Measurements from ENCODE around the gene TSN. TPM values are rescaled to one million over a fixed set of nuclear protein-coding genes. Genes with fewer than 3 reads are reported as not detected.

TSN gene
- polyA plus RNA-seq, 1 donor from 2014 or later: 171 TPM

- no peaks in the 10 kb centered on the region for H3K79me2 ChIP-seq (replicated peaks; ENCODE audit: insufficient read depth, low read length)
- no peak overlapping the region for H3K27ac ChIP-seq (ENCODE audit: low read length)
- TF ChIP-seq REST (IDR thresholded peaks at IDR 0.05; ENCODE audit: borderline replicate concordance) (no peak), EP300 (conservative IDR thresholded peaks at IDR 0.05; ENCODE audit: poor library complexity, severe bottlenecking) (no peak), MXI1 (conservative IDR thresholded peaks at IDR 0.05; ENCODE audit: poor library complexity, severe bottlenecking) (no peak), TAF1 (IDR thresholded peaks at IDR 0.05; ENCODE audit: low read depth) (no peak)
- no peaks in the 10 kb centered on the region for H3K9me2 ChIP-seq (ENCODE audit: insufficient read depth, low read length)
- no peaks in the 10 kb centered on the region for H3K36me3 ChIP-seq (ENCODE audit: insufficient read depth, low read length)
- no peaks in the 10 kb centered on the region for H3K27me3 ChIP-seq (ENCODE audit: insufficient read depth, low read depth, low read length)
- H3K9me3 ChIP-seq (ENCODE audit: low read length): no peaks in the 10 kb centered on the region
- no peaks in the 10 kb centered on the region for H3F3A ChIP-seq (ENCODE audit: insufficient read depth, low read length, poor library complexity, severe bottlenecking)
- H4K20me1 ChIP-seq (ENCODE audit: insufficient read depth): no peaks in the 10 kb centered on the region
- H3K4me3 ChIP-seq (ENCODE audit: low read length): no peak overlapping the region
- H2AFZ ChIP-seq (ENCODE audit: low read depth, low read length): no peak overlapping the region
- no peak overlapping the region for H3K9ac ChIP-seq (ENCODE audit: low read length)
- no peak overlapping the region for H3K4me2 ChIP-seq (ENCODE audit: low read length)
These were observed 48.0 kb upstream of the TSN start for GRCh38 chr2:121707344-121707919.

GRCh38 chr2:121707920-121708361 is 47.5 kb upstream of the TSN start:
- Histone ChIP-seq H2AFZ (ENCODE audit: low read depth, low read length) (no peak overlapping the region), H3K4me2 (ENCODE audit: low read length) (no peak overlapping the region), H3K27ac (ENCODE audit: low read length) (no peak overlapping the region), H3K4me3 (ENCODE audit: low read length) (no peak overlapping the region), H3F3A (ENCODE audit: insufficient read depth, low read length, poor library complexity, severe bottlenecking) (no peaks in the 10 kb centered on the region), H3K36me3 (ENCODE audit: insufficient read depth, low read length) (no peaks in the 10 kb centered on the region), H3K9me3 (ENCODE audit: low read length) (no peaks in the 10 kb centered on the region), H3K79me2 (replicated peaks; ENCODE audit: insufficient read depth, low read length) (no peaks in the 10 kb centered on the region), H3K27me3 (ENCODE audit: insufficient read depth, low read depth, low read length) (no peaks in the 10 kb centered on the region), H3K9me2 (ENCODE audit: insufficient read depth, low read length) (no peaks in the 10 kb centered on the region), H4K20me1 (ENCODE audit: insufficient read depth) (no peaks in the 10 kb centered on the region), H3K9ac (ENCODE audit: low read length) (no peak overlapping the region)
- no peak for TF ChIP-seq TAF1 (IDR thresholded peaks at IDR 0.05; ENCODE audit: low read depth)
- no peak for TF ChIP-seq POLR2AphosphoS5 (IDR thresholded peaks at IDR 0.05)
- no peak for TF ChIP-seq REST (IDR thresholded peaks at IDR 0.05; ENCODE audit: borderline replicate concordance)

GRCh38 chr2:121709776-121710469 is 45.5 kb upstream of the TSN start:
- Histone ChIP-seq H3K79me2 (replicated peaks; ENCODE audit: insufficient read depth, low read length) (no peaks in the 10 kb centered on the region), H3K27me3 (ENCODE audit: insufficient read depth, low read depth, low read length) (no peaks in the 10 kb centered on the region), H3K4me2 (ENCODE audit: low read length) (no peak overlapping the region), H2AFZ (ENCODE audit: low read depth, low read length) (no peak overlapping the region), H4K20me1 (ENCODE audit: insufficient read depth) (no peaks in the 10 kb centered on the region), H3K9me3 (ENCODE audit: low read length) (no peaks in the 10 kb centered on the region), H3K27ac (ENCODE audit: low read length) (no peak overlapping the region), H3K4me3 (ENCODE audit: low read length) (no peak overlapping the region), H3K36me3 (ENCODE audit: insufficient read depth, low read length) (no peaks in the 10 kb centered on the region), H3F3A (ENCODE audit: insufficient read depth, low read length, poor library complexity, severe bottlenecking) (no peaks in the 10 kb centered on the region), H3K9me2 (ENCODE audit: insufficient read depth, low read length) (no peaks in the 10 kb centered on the region), H3K9ac (ENCODE audit: low read length) (no peak overlapping the region)
- no peak for TF ChIP-seq TAF1 (IDR thresholded peaks at IDR 0.05; ENCODE audit: low read depth)
- TF ChIP-seq EP300 (conservative IDR thresholded peaks at IDR 0.05; ENCODE audit: poor library complexity, severe bottlenecking): no peak
- no peak for TF ChIP-seq POLR2AphosphoS5 (IDR thresholded peaks at IDR 0.05)
- no peak for TF ChIP-seq CTCF (IDR thresholded peaks at IDR 0.05; ENCODE audit: poor library complexity, severe bottlenecking)
- no peak for TF ChIP-seq REST (IDR thresholded peaks at IDR 0.05; ENCODE audit: borderline replicate concordance)
- TF ChIP-seq EZH2 (IDR thresholded peaks at IDR 0.05; ENCODE audit: borderline replicate concordance, insufficient read depth, low read length, poor library complexity, severe bottlenecking): no peak
